Activated CD4-positive, alpha-beta T cell treated with anti-CD3 and anti-CD28 coated beads, Interleukin-2, amount 50 U/mL, for 16 hours (primary cell): ENCODE data around the gene RPTOR.
"Not testable (repeated sequence)": the region's sequence is repeated elsewhere in the genome, so short reads cannot be mapped to it uniquely, and the experiment has no call there.

Experiments used
- DNase-seq: peaks from one replicate; pipeline ENCODE4 v3.0.0-alpha.2; 2020

RPTOR gene

GRCh38 chr17:80729761-80730160, 185.1 kb downstream of the RPTOR start:
- no peak for DNase-seq

- no peak for DNase-seq
Measured at GRCh38 chr17:80730739-80731138, 186.1 kb downstream of the RPTOR start.

DNA sequence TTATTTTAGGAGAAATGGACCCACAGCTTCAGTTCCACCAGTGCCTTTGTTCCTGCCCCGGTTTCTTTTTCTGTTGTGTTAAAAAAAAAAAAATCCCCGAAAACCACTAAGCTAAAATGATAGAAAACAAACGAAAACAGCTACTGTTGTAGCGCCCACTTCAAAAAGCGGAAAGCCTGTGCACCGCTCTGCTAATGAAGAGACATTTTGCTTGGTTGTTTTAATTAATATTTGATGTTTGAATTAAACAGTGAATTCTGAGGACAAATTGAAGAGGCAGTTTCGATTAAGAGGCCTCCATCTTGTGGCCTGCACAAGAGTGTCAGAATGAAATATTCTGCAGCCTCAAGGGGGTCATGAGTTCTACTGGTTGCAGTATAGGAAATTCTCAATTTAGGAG, 186.7 kb downstream of the RPTOR start:
- DNase-seq = peak; percentile 20

GRCh38 chr17:80732268-80732667, 187.6 kb downstream of the RPTOR start:
- no peak for DNase-seq

GRCh38 chr17:80737106-80738019, 192.7 kb downstream of the RPTOR start:
- DNase-seq = no peak

GRCh38 chr17:80738020-80738808, 193.6 kb downstream of the RPTOR start:
- no peak for DNase-seq

- no peak for DNase-seq
Measured at GRCh38 chr17:80738987-80739730, 194.5 kb downstream of the RPTOR start.

DNA sequence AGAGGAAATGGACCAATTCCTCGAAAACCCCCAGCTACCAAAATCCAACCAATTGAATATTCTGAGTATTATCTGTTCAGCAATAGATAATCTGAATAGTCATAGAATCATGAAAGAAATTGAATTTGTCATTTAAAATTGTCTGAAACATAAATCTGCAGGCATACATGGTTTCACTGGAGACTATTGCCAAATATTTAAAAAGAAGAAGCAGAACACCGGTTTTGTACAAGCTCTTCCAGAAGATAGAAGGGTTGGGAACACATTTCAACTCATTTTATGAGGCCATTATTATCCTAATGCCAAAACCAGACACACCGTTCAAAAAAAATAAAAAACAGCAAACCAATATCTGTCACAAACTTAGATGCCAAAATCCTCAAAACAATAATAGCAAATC, 195.5 kb downstream of the RPTOR start:
- no peak for DNase-seq

DNA sequence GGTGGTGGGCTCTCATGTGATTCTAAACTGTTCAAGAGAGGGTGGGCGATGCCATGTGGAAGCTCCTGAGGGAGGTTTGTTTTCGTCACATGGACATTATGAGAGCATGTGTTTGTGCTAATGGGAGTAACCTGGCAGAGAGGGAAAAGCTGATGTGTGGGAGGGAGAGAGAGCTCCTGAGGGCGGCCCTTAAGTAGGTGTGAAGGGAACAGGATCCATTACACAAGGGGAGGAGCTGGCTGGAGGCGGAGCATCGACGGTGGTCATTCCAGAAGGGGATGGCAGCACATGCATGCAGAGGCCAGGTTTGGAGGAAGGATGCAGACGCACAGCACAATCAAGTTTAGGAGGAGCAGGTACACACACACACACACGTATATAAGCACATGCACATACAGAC, 197.5 kb downstream of the RPTOR start:
- DNase-seq = no peak

DNA sequence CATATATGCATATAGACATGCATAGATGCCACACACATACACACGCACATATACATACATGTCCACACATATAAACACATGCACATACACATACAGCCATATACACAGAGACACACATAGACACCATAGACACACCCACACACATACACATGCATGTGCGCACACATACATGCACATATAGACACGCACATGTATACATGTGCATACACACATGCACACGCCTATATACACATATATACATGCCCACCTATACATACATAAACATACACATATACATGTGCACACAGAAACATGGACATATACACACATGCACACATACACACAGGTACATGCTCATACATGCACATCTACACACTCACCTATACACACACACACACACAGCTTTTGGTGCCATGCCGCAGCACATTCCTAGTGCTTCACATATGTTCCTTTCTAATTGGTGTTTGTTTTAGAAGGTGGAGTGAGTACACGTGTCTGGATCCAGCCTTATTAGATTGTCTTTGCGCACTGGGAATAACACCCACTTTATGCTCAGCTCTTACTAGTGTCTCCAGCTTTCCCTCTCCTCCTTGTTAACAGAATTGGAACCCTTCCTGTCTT, 198.0 kb downstream of the RPTOR start:
- DNase-seq = no peak

DNA sequence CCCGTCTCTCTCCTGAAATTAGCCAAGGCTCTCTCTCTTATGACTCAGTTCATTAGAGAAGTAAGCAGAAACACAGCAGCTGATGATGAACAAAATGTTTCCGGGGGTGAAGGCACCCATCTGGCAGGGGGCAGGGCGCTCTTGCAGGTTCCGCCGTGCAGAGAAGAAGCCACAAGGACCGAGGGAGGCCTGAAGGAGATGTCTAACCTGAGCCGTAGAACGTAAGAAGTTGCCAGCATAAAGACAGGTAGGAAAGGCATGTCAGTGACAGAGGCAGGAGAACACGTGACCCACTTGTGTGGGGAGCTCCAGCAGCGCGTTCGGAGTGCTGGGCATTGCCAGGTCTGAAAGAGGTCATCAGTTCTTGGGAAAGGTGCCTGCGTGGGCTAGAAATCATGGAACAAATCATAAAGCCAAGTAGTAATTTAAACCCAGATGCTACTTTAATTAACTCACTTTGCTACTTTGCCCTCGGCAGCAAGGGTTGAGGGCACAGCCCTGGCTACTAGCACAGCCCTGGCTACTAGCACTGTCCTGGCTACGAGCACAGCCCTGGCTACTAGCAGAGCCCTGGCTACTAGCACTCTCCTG, 198.6 kb downstream of the RPTOR start:
- no peak for DNase-seq

GRCh38 chr17:80743973-80744372, 199.3 kb downstream of the RPTOR start:
- not testable (repeated sequence) for DNase-seq

DNA sequence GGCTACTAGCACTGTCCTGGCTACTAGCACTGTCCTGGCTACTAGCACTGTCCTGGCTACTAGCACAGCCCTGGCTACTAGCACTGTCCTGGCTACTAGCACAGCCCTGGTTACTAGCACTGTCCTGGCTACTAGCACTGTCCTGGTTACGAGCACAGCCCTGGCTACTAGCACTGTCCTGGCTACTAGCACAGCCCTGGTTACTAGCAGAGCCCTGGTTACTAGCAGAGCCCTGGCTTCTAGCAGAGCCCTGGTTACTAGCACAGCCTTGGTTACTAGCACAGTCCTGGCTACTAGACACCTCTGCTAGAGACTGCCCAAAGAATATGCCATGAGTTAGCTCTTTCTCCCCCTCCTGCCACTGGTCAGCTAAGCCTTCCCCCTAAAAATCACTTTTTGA, 200.1 kb downstream of the RPTOR start:
- DNase-seq = not testable (repeated sequence)

DNA sequence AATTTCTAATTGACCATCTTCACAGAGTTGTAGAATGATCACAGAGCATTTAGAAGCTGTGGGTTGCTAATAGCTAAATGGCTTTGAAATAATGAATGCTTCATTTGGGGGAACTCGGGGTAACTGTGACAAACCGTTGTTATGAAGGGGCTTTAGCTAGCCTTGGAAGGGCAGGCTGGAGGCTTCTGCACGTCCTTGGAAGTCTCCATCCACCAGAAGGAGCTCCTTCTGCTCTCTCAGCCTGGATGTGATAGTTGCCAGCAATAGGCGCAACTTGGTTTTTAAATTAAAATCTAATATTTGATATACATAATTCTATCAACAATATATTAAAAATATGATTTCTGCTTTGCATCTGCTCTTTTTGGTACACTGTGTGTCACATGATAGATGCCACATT, 200.5 kb downstream of the RPTOR start:
- DNase-seq = no peak

- no peak for DNase-seq
Measured at GRCh38 chr17:80746262-80746935, 201.8 kb downstream of the RPTOR start.

DNA sequence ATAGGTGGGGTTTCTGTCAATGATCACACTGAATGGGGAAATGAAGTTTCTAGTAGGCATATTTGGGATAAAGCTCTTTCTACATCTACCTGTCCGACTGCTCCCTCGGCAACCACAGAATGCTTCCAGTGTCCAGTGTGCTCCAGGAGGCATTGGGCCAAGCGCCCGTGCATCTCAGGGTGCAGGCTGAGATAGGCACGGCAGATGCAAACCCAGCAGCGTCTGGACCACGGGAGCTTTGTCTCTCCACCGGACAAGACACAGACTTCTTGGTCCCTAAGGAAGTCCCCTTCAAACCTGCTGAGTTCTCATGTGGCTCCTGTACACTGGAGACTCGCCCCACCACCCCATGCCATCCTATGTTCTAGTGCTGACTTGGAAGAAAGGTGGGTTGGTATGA, 202.8 kb downstream of the RPTOR start:
- DNase-seq = no peak

- no peak for DNase-seq
Measured at GRCh38 chr17:80749611-80750010, 205.0 kb downstream of the RPTOR start.

DNA sequence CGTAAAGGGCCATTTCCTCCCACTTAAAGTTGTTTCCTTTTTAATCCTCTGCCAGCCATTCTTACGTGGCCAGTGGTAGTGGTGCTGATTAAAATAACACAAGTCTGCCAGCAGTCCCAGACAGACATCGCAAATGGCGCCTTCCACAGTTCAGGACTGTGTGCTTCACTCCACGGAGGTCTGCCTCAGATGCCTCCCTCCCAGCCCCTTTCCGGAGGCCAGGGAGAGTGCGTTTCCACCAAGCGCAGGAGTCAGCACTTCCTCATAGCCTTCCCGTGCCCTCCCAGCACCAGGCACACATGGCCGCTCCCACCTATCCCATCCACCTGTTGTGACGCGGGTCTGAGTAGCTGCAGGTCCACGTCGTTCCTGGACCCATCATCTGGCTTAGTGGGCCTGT, 205.6 kb downstream of the RPTOR start:
- no peak for DNase-seq

GRCh38 chr17:80751070-80751945, 206.7 kb downstream of the RPTOR start:
- DNase-seq = no peak

- no peak for DNase-seq
Measured at GRCh38 chr17:80751946-80752581, 207.4 kb downstream of the RPTOR start.
